HG03432 (cell line): ENCODE results near the gene PTK7.
"Not testable (repeated sequence)": the region's sequence is repeated elsewhere in the genome, so short reads cannot be mapped to it uniquely, and the experiment has no call there.

ENCODE experiments used
- ATAC-seq: cut with Tn5 transposase; IDR thresholded peaks from one replicate; pipeline ENCODE4 v1.9.1; 2021; ENCODE audit warnings: mild to moderate bottlenecking, moderate library complexity; ENCODE audit not compliant: unreplicated experiment

Gene PTK7

DNA sequence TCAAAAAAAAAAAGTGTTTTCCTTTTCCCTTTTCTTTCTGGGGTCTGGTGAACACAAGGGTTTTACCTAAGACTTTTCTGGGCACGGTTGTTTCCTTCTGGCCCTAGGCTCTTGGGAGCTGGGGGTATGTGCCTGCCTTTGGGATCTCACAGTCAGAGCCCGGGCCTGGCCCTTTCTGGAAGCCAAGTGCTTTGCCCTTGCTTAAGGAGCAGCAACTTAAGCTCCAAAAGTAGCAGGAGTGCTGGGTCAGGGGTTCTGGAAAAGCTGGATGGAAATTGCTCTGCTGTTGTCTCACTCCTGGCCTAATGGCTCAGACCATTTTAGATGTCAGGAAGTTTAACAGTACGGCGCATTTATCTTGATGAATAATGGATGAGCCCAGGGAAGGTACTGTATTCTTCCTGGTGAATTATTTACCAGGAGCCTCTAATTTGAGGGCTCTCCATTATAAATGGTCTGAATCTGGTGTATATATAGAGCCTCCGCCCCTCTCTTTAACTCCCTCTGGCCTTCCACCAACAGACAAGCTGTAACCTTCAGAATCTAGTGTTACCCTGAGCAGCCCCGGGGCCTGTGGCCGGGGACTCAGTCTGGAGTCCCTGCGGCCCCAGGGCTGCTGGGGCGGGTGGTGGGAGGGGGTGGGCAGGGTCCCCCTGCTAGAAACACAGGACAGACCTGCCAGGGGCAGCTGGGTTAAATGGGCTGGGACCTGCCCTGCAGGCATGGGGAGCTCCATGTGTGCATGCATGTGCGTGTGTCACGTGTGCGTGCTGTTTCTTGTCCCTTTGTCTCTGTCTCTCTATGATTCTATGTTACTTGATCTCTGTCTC, 37.5 kb downstream of the PTK7 start:
- no peak for ATAC-seq

DNA sequence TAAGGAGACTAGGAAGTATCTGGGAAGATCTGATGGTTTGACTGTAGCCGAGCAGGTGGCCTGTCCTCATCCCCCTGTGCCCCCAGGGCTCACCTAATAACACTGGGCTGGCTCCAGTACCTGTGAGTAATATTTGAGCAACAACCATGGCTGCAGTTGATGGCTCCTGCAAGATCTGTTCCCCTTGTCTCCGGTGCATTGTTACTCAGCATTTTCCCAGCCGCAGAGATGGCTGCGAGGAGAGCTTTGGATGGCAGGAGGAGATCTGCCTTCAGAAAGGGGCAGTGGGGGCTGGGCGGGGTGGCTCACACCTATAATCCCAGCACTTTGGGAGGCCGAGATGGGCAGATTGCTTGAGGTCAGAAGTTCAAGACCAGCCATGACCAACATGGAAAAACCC, 39.3 kb downstream of the PTK7 start:
- ATAC-seq: no peak

GRCh38 chr6:43117466-43117865, 41.4 kb downstream of the PTK7 start:
- not testable (repeated sequence) for ATAC-seq

- ATAC-seq: no peak
These were observed 43.4 kb downstream of the PTK7 start for GRCh38 chr6:43119482-43119881.

- no peak for ATAC-seq
These were observed 44.1 kb downstream of the PTK7 start for GRCh38 chr6:43120101-43120763.

GRCh38 chr6:43120944-43121913, 45.1 kb downstream of the PTK7 start:
- no peak for ATAC-seq

DNA sequence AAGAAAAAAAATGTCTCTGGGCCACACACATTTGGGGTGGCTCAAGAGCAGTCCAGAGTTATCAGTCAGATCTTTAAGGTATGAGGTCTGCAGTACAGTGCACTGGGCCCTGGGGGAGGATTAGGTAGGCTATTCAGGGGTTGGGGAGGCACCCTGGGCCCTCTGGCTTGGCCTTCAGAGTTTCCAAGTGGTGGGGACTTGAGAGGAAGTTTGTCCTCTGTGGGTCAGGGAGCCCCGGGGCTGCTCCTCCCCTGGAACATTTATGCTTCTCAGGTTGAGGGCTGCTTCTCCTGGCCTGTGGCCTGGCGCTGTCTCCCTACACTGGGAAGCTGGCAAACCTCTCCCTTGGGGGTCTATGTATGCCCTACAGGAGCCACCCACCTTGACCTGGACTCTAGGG, 46.0 kb downstream of the PTK7 start:
- no peak for ATAC-seq

DNA sequence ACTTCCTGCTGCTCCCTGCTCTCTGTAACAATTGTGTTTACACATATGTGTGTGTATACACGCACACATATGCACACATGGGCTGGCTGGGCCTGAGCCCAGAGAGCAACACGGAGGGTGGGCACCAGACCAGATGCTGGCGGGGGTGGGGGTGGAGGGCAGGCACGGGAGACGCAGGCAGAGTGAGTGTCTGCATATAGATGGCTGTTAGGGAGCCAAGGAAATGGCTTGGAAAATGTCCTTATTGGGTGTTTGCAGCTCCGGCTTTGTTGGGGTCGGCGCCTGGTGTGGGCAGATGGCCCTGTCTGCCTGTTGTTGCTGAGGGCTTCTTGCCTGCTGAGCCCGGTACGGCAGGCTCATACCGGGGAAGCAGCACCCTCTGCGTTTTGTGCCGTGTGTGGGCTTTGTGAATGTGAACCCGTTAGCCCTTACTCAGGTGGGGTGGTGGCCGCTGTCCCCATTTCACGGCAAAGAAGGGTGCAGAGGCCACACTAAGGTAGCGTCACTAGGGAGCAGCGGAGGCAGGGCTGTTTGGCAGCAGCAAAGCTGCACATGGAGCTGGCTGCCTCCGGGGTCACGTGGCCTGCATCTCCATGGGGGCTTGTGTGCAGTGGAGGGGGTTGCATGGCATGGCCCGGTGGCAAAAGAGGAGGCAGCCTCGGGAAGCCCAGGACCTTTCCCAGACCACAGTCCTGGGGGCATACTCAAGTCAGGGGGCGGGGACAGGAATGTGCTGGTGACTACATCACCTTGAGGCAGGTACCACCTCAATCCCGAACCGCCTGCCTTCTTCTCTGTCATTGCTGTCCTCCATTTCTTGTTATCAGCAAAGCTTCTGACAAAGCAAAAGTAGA, 47.6 kb downstream of the PTK7 start:
- no peak for ATAC-seq

DNA sequence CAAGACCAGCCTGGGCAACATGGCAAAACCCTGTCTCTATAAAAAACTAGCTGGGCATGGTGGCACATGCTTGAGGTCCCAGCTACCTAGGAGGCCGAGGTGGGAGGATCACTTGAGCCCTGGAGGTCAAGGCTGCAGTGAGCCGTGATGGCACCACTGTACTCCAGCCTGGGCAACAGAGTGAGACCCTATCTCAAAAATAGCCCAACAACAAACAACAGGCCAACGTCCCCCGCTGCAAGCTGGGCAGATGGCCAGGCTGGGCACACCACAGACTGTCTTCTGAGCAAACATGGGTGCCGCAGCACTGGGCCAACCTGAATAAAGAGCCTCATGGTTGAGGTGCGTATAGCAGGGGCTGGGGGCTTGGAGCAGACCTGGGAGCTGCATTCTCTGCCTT, 48.4 kb downstream of the PTK7 start:
- ATAC-seq: no peak

DNA sequence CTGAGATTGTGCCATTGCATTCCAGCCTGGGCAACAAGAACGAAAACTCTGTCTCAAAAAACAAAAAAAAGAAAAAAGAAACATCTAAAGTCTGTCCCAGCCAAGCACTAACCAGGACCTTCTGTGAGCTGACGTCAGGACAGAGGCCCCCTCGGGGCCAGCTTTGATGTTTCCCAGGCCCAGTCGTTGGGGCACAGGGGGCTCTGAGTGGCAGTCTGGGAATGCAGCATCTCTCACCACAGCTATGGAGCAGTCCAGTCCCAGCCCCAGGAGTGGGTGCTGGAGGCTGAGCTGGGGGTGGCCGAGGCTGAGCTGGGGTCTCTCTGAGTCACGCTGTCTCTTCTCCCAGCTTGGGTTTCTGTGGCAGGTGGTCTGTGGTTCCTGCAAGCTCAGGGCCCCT, 49.0 kb downstream of the PTK7 start:
- ATAC-seq: no peak

DNA sequence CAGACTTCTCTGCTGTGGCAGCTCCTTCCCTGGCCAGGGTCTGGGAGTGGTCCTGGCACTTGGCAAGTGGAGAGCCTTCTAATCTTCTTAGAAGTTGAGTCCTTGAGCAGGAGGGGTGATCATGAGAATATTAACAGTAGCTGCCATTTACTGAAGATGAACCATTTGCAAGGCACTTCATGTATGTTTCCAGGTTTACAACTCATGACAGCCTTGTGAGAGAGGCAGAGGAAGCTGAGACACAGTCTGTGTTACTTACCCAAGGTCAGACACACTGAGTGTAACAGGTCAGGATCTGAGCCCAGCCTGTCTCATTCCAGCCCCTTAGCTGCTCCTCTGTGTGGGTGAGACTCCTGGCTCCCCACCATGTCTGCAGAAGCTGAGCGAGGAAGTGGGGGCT, 49.4 kb downstream of the PTK7 start:
- ATAC-seq: no peak

DNA sequence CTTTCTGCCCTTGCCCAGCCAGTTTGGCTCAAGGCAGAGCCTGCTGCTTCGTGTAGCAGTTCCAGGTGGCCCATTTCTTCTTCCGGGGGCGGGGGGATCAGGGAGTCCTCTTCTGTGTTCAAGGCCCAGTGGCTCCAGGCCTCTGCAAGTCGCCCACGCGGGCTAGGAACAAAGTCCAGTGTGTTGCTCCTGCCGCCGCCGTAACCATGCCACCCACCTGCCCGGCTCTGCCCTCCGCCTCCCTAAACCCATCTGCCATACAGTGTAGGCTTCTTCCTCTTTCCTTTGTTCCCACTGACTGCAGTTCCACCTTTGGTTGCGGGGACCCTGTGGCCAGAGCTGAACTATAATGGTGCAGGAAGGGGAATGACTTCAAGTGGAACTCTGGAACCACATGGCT, 51.1 kb downstream of the PTK7 start:
- ATAC-seq: no peak

- ATAC-seq: no peak
These were observed 51.8 kb downstream of the PTK7 start for GRCh38 chr6:43127877-43128276.

DNA sequence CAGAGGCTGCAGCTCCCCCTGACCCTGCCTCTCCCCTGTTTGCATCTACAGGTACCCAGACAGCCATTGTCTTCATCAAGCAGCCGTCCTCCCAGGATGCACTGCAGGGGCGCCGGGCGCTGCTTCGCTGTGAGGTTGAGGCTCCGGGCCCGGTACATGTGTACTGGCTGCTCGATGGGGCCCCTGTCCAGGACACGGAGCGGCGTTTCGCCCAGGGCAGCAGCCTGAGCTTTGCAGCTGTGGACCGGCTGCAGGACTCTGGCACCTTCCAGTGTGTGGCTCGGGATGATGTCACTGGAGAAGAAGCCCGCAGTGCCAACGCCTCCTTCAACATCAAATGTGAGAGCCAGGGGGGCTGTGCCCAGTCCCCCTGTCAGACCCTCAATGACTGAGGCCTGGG, 52.8 kb downstream of the PTK7 start:
- no peak for ATAC-seq

- ATAC-seq: no peak
These were observed 53.5 kb downstream of the PTK7 start for GRCh38 chr6:43129434-43130194.

- no peak for ATAC-seq
These were observed 54.3 kb downstream of the PTK7 start for GRCh38 chr6:43130429-43130828.

DNA sequence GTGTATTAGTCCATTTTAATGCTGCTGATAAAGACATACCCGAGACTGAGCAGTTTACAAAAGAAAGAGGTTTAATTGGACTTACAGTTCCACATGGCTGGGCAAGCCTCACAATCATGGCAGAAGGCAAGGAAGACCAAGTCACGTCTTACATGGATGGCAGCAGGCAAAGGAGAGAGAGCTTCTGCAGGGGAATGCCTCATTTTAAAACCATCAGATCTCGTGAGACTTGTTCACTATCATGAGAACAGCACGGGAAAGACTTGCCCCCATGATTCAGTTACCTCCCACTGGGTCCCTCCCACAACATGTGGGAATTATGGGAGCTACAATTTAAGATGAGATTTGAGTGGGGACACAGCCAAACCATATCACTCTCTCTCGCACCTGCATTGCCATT, 55.3 kb downstream of the PTK7 start:
- ATAC-seq: not testable (repeated sequence)

DNA sequence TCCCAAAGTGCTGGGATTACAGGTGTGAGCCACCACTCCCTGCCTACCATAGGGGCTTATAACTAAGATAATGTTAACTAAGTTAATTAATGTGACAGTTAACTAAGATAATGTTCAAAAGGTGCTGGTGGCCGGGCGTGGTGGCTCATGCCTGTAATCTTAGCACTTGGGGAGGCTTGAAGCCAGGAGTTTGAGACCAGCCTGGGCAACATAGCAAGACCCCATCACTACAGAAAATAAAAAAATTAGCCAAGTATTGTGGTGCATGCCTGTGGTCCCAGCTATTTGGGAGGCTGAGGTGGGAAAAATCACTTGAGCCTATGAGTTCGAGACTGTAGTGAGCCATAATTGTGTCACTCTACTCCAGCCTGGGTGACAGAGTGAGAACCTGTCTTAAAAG, 62.2 kb downstream of the PTK7 start:
- ATAC-seq: no peak

- ATAC-seq: not testable (repeated sequence)
These were observed 63.9 kb downstream of the PTK7 start for GRCh38 chr6:43139973-43140372.

DNA sequence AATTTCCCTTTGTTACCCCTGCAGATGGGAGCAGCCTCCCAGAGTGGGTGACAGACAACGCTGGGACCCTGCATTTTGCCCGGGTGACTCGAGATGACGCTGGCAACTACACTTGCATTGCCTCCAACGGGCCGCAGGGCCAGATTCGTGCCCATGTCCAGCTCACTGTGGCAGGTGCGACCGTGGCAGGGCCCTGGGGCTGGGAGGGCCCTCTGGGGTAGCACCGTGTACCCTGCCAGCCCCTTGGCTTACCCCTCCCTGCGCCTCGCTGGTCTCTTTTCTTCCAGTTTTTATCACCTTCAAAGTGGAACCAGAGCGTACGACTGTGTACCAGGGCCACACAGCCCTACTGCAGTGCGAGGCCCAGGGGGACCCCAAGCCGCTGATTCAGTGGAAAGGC, 65.5 kb downstream of the PTK7 start:
- no peak for ATAC-seq
